HCT116 (cell line): Measurements from ENCODE around the gene COA8.

ENCODE experiments used
- EZH2 ChIP-seq: fragments of 200-600 bp; sonication (generic); IDR thresholded peaks from 2 replicates; pipeline ENCODE4 v1.6.1; 2017; ENCODE audit warnings: antibody characterized with exemption, mixed run types
- EZH2phosphoT487 ChIP-seq: fragments of 200-600 bp; IDR thresholded peaks from 2 replicates; pipeline ENCODE4 v1.6.1; 2018; ENCODE audit warnings: antibody characterized with exemption, borderline replicate concordance
- TF ChIP-seq, protein P1 (sequence below), 3 experiments: fragments of 200-600 bp in 1 of 3; sonication (generic) in 1 of 3; IDR thresholded peaks in 2 of 3; conservative IDR thresholded peaks in 1 of 3; 2 replicates each; pipeline ENCODE4 v1.5.1; 2012 to 2017; ENCODE audit warnings: low read depth in 2 of 3, low read length in 2 of 3, antibody characterized with exemption in 1 of 3, borderline replicate concordance in 1 of 3, control low read depth in 1 of 3, mild to moderate bottlenecking in 1 of 3, mixed read lengths in 1 of 3, mixed run types in 1 of 3, moderate library complexity in 1 of 3; ENCODE audit not compliant: insufficient read depth in 1 of 3

DNA sequence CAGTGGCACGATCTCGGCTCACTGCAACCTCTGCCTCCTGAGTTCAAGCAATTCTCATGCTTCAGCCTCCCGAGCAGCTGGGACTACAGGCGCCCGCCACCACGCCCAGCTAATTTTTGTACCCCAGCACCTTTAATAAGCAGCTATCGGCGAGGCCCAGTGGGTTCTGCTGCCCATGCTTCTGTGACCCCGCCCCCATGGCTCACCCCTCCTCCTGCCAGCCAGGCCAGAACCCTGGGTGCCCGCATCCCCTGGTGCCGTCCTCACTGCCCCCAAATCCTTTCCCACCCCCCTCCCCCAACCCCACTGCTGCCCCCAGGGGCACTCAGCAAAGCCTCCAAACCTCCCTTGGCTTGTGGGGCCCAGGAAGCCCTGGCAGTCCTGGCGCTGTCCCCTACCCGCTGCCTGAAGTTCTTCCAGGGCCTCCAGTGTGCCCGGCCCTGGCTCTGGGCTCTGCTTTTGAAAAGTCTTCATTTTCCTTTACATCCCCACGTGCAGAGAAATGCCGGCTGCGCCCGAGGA lies 14.8 kb upstream of the COA8 start:
- TF ChIP-seq EZH2 (no peak), EZH2phosphoT487 (no peak)
- TF ChIP-seq, protein P1, sequence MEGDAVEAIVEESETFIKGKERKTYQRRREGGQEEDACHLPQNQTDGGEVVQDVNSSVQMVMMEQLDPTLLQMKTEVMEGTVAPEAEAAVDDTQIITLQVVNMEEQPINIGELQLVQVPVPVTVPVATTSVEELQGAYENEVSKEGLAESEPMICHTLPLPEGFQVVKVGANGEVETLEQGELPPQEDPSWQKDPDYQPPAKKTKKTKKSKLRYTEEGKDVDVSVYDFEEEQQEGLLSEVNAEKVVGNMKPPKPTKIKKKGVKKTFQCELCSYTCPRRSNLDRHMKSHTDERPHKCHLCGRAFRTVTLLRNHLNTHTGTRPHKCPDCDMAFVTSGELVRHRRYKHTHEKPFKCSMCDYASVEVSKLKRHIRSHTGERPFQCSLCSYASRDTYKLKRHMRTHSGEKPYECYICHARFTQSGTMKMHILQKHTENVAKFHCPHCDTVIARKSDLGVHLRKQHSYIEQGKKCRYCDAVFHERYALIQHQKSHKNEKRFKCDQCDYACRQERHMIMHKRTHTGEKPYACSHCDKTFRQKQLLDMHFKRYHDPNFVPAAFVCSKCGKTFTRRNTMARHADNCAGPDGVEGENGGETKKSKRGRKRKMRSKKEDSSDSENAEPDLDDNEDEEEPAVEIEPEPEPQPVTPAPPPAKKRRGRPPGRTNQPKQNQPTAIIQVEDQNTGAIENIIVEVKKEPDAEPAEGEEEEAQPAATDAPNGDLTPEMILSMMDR (IDR thresholded peaks at IDR 0.05 in 2 of 3, conservative IDR thresholded peaks at IDR 0.05 in 1 of 3; ENCODE audit: borderline replicate concordance in 1 of 3, insufficient read depth in 1 of 3, low read depth in 2 of 3, low read length in 2 of 3): no peak
